GM18861 (cell line): ENCODE data around the gene DARS1.
"Not testable (repeated sequence)": the region's sequence is repeated elsewhere in the genome, so short reads cannot be mapped to it uniquely, and the experiment has no call there.

ENCODE experiments used
- ATAC-seq: cut with Tn5 transposase; IDR thresholded peaks from one replicate; pipeline ENCODE4 v1.9.1; 2021; ENCODE audit not compliant: unreplicated experiment

The DARS1 gene

GRCh38 chr2:135890149-135890548 lies 95.3 kb downstream of the DARS1 start:
- no peak for ATAC-seq

GRCh38 chr2:135888587-135888986 lies 96.8 kb downstream of the DARS1 start:
- not testable (repeated sequence) for ATAC-seq

- no peak for ATAC-seq
Measured at GRCh38 chr2:135885709-135886108, 99.7 kb downstream of the DARS1 start.

DNA sequence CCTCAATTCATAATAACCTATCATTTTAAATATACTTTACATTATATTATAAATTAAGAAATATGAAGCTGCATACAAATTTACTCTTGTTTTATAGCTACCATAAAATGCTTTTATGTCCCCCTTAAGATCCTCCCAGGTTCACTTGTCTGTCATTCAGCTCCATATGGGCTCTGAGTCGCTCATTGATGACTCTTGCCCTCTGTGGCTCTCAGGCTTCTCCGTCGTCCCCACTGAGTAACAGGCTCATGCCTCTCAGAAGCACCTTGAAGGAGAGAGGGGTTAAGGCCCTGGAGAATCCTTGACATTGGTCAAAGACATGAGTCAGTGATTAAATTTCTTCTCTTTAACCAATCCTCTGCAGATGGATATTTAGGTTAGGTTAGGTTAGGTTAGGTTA lies 103.0 kb downstream of the DARS1 start:
- ATAC-seq, result no peak

DNA sequence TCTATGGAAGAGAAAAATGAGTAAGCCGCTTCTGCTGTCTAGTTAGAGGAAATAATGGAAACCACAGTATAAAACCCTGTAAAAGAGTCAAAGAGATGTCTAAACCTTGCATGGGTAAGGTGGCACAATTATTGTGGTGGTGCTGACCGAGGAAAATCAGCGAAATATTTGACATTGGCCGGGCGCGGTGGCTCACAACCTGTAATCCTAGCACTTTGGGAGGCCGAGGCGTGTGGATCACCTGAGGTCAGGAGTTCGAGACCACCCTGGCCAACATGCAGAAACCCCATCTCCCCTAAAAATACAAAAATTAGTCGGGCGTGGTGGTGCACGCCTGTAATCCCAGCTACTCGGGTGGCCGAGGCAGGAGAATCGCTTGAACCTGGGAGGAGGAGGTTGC lies 108.7 kb downstream of the DARS1 start:
- ATAC-seq, result not testable (repeated sequence)

GRCh38 chr2:135876066-135876711 lies 109.2 kb downstream of the DARS1 start, which contains the start of gene MCM6:
Gene MCM6, minus strand, starts transcription at chr2:135876443. Its CDS starts 78 bp downstream, at chr2:135876365.
- ATAC-seq, result peak; percentile 79

- ATAC-seq, result peak; percentile 50
Measured at GRCh38 chr2:135875491-135876065, 109.8 kb downstream of the DARS1 start.

DNA sequence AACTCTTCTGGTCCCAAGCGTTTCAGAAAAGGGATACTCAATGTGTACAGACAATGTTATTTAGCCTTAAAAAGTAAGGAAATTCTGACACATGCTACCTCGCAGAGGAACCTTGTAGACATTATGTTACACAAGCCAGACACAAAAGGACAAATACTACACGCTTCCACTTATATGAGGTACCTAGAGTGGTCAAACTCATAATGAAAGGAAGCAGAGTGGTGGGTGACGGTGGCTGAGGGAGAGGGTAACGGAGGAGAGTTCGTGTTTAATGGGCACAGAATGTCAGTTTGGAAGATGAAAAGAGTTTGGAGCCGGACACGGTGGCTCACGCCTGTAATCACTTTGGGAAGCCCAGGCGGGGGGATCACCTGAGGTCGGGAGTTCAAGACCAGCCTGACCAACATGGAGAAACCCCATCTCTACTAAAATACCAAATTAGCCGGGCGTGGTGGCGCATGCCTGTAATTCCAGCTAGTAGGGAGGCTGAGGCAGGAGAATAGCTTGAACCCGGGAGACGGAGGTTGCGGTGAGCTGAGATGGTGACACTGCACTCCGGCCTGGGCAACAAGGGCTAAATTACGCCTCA lies 110.6 kb downstream of the DARS1 start:
- no peak for ATAC-seq

GRCh38 chr2:135870571-135870970 lies 114.9 kb downstream of the DARS1 start:
- ATAC-seq, result peak; percentile 42

DNA sequence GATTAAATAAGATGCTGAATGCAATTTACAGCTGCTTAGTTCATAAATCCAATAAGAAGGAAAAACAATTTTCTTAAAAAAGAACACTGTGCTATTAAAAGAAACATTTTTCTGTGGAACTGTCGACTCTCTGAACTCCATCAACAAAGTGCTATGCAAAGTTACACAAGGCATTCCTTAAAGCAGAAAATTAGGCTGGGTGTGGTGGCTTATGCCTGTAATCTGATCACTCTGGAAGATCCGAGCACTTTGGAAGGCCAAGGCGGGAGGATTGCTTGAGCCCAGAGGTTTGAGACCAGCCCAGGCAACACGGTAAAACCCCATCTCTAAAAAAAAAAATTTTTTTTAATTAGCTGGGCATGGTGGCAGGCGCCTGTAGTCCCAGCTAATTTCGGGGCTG lies 122.2 kb downstream of the DARS1 start:
- no peak for ATAC-seq

- no peak for ATAC-seq
Measured at GRCh38 chr2:135862718-135863117, 122.7 kb downstream of the DARS1 start.
